ENCODE data around the gene PLCD4. TPM values are rescaled to one million over a fixed set of nuclear protein-coding genes. Genes with fewer than 3 reads are reported as not detected.

Gene PLCD4
- total RNA-seq, 2 donors from 2014 or later = 0.54 to 1.6 TPM

DNA sequence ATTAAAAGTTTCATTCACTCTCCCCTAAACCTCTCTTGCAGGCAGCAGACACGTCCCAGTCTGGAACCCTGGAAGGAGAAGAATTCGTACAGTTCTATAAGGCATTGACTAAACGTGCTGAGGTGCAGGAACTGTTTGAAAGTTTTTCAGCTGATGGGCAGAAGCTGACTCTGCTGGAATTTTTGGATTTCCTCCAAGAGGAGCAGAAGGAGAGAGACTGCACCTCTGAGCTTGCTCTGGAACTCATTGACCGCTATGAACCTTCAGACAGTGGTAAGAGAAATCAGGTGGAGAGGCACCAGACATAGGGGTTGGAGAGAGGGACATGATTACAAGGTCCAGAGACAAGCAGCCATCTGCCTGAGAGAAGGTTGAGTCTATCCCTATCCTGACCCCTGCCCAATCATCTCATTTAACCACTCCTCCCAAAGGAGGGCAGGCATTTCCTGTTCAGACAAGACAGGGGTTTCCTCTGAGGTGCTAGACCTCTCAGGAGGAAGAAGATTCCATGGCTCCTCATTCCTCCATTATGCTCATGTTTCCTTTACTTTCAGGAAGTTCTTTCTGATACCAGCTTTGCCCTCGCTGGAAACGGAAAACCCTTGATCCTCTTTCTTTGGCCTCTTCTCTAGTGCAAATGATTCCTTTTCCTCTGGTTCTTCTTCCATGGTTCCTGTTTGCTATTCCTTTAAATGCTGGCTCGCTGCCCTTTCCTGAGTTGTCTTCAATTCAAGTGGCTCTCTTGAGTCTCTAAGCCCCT is 15.1 kb downstream of the PLCD4 start:
- no peak for TF ChIP-seq CTCF (IDR thresholded peaks at IDR 0.05)
- intact Hi-C loops (cut with DNase I) = no loop called here
- H3K9ac ChIP-seq (ENCODE audit: low read depth in 2 of 2, low read length in 2 of 2) = no peak overlapping the region
- H3K4me1 ChIP-seq = no peaks in the 10 kb centered on the region
- no peak overlapping the region for H3K4me3 ChIP-seq
- DNase-seq = no peak
- no peaks in the 10 kb centered on the region for H3K27me3 ChIP-seq
- no peaks in the 10 kb centered on the region for H3K9me3 ChIP-seq
- no peaks in the 10 kb centered on the region for H3K36me3 ChIP-seq
- H3K27ac ChIP-seq = no peak overlapping the region

DNA sequence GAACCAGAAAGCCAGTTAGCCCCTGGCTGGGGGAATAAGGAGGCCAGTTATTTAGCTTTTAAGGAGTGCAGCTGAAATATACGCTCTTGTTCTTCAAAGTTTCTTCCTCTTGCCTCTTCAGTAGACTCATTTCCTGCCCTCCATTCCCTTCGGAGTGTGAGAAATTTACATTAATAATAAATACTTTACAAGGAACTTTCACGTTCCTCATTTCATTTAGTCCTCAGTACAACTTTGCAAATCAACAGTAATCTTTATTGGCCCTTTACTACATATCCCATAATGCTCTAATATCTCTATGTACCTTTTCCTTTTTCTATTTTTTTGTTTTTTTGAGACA is 15.6 kb downstream of the PLCD4 start:
- no peak overlapping the region for H3K27ac ChIP-seq
- no peaks in the 10 kb centered on the region for H3K27me3 ChIP-seq
- no peak for TF ChIP-seq CTCF (IDR thresholded peaks at IDR 0.05)
- H3K9ac ChIP-seq (ENCODE audit: low read depth in 2 of 2, low read length in 2 of 2) = no peak overlapping the region
- intact Hi-C loops (cut with DNase I) = no loop called here
- no peaks in the 10 kb centered on the region for H3K9me3 ChIP-seq
- no peaks in the 10 kb centered on the region for H3K4me1 ChIP-seq
- H3K36me3 ChIP-seq = no peaks in the 10 kb centered on the region
- DNase-seq = no peak
- H3K4me3 ChIP-seq = no peak overlapping the region

GRCh38 chr2:218626369-218626768 is 18.7 kb downstream of the PLCD4 start:
- Histone ChIP-seq H3K4me3 (no peak overlapping the region), H3K36me3 (no peaks in the 10 kb centered on the region), H3K9me3 (no peaks in the 10 kb centered on the region), H3K27ac (no peak overlapping the region), H3K27me3 (no peaks in the 10 kb centered on the region), H3K9ac (ENCODE audit: low read depth in 2 of 2, low read length in 2 of 2) (no peak overlapping the region), H3K4me1 (no peaks in the 10 kb centered on the region)
- DNase-seq = no peak
- intact Hi-C loops (cut with DNase I) = no loop called here
- TF ChIP-seq CTCF (IDR thresholded peaks at IDR 0.05) = no peak

DNA sequence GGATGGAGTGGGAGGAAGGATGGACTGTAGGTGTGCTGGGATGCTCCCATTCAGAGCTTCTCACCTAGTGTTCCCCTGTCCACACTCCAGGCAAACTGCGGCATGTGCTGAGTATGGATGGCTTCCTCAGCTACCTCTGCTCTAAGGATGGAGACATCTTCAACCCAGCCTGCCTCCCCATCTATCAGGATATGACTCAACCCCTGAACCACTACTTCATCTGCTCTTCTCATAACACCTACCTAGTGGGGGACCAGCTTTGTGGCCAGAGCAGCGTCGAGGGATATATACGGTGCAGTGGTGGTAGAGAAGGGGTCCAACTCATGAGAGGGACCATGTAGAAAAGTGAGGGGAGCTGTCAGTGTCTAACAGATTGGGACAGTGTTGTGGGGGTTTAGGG is 20.2 kb downstream of the PLCD4 start:
- no peaks in the 10 kb centered on the region for H3K36me3 ChIP-seq
- H3K9me3 ChIP-seq = no peaks in the 10 kb centered on the region
- intact Hi-C loops (cut with DNase I) = no loop called here
- no peaks in the 10 kb centered on the region for H3K4me1 ChIP-seq
- H3K9ac ChIP-seq (ENCODE audit: low read depth in 2 of 2, low read length in 2 of 2) = no peak overlapping the region
- H3K4me3 ChIP-seq = no peak overlapping the region
- TF ChIP-seq CTCF (IDR thresholded peaks at IDR 0.05) = no peak
- no peak for DNase-seq
- H3K27ac ChIP-seq = no peak overlapping the region
- H3K27me3 ChIP-seq = no peaks in the 10 kb centered on the region

- Histone ChIP-seq H3K36me3 (no peaks in the 10 kb centered on the region), H3K4me3 (no peak overlapping the region), H3K9me3 (no peaks in the 10 kb centered on the region), H3K27me3 (no peaks in the 10 kb centered on the region), H3K9ac (ENCODE audit: low read depth in 2 of 2, low read length in 2 of 2) (no peak overlapping the region), H3K27ac (no peak overlapping the region), H3K4me1 (no peaks in the 10 kb centered on the region)
- TF ChIP-seq CTCF (IDR thresholded peaks at IDR 0.05) = no peak
- intact Hi-C loops (cut with DNase I) = no loop called here
- no peak for DNase-seq
Observed at GRCh38 chr2:218631837-218632236, 24.1 kb downstream of the PLCD4 start.
